GM13977 (cell line): ENCODE data around the gene SNAPIN.

Experiments
- DNase-seq: peaks from one replicate; pipeline ENCODE4 v3.0.0; 2012; ENCODE audit warnings: low spot score
- CTCF ChIP-seq: IDR thresholded peaks from 2 replicates; pipeline ENCODE4 v1.5.1; 2012; ENCODE audit warnings: mild to moderate bottlenecking, control low read depth; ENCODE audit not compliant: insufficient read depth; ENCODE audit errors: extremely low read depth, missing control alignments
- in situ Hi-C: fragments of 300-500 bp; cut with MboI; formaldehyde crosslinking; loops from one replicate; pipeline ENCODE4 v1.12.0; 2022; ENCODE audit warnings: low sequenced_read_pairs, low pct_unique_long_range_greater_than_20kb, mixed read lengths, inconsistent platforms; ENCODE audit not compliant: unreplicated experiment

Gene SNAPIN

GRCh38 chr1:153612111-153612754 lies 46.3 kb upstream of the SNAPIN start:
- in situ Hi-C loops: no loop called here
- TF ChIP-seq CTCF: no peak
- no peak for DNase-seq

DNA sequence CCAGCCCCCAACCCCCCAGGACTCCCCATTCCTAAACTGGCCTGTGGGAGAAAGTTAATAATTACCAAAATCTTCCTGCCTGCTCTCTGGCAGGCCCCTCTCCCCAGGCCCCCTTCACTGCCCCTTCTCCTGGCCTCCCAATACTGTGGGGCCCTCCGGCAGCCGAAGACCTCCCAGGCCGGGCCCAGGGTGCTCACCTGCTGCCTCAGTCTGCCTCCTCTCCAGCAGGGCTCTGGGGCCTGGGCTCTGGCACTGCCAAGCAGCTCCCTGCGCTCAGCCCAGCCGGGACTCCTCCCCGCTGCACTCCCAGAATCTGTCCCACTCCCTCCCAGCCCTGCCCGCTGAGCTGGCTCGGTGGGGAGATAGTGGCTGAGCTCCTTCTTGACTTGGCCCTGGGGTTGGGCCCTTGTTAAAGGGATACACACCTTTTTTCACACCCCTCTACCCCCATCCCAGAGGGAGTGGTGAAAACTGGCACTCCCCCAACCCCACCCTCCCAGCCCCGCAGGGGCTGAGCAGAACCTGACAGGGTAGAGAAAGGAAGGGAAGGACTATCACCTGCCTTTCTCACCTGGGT lies 45.7 kb upstream of the SNAPIN start, which contains the start of gene S100A16:
TSS of gene S100A16 (minus strand) at position 383 of the 577 bp plus-strand sequence. CDS start 4,986 bp downstream, outside the sequence.
- DNase-seq: no peak
- TF ChIP-seq CTCF: no peak
- in situ Hi-C loops: no loop called here

DNA sequence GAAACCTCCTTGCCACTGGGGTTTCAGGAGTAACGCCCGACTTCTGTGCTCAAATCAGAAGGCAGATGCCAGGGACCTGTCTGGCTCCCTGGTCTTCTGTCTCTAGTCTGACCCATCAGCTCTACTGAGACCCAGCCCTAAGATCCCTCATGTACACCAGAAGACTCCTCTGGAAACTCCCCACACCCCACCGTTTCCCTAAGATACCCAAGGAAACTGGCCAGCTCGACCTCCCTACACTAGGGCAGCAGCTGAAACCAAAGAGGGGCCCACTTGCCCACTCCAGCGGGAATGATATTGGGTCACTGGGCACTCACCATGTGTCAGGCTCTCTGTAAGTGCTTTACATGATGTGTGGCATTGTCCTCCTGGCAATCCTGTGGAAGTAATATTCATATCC lies 45.1 kb upstream of the SNAPIN start:
- in situ Hi-C loops: no loop called here
- no peak for TF ChIP-seq CTCF
- DNase-seq: no peak

GRCh38 chr1:153614189-153614900 lies 44.2 kb upstream of the SNAPIN start:
- DNase-seq: no peak
- in situ Hi-C loops: no loop called here
- no peak for TF ChIP-seq CTCF

- TF ChIP-seq CTCF: no peak
- in situ Hi-C loops: no loop called here
- DNase-seq: no peak
These were observed 43.6 kb upstream of the SNAPIN start for GRCh38 chr1:153614906-153615305.

DNA sequence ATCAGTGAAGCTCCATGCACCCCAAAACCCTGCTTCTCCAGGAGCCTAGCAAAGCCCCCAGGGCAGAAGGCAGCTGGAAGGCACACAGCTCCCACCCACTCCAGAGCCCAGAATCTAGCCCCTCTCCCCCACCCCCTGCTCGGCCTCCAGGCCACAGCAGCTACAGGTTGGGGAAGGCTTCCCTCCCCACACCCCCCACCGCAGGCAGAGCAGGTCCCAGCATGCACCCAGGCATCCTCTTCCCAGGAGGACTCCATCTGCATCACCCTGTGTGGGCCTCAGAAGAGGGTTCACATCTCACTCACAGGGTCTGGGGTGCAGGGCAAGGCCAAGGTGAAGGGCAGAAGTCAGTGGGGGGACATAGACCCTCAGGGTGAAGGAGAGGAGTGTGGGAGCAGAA lies 43.1 kb upstream of the SNAPIN start:
- TF ChIP-seq CTCF: no peak
- in situ Hi-C loops: no loop called here
- no peak for DNase-seq
